ENCODE results near the gene ALK. TPM values are rescaled to one million over a fixed set of nuclear protein-coding genes. Genes with fewer than 3 reads are reported as not detected.

The ALK gene
- total RNA-seq, 4 donors from 2014 or later, result 0.66 TPM; not detected in 3

DNA sequence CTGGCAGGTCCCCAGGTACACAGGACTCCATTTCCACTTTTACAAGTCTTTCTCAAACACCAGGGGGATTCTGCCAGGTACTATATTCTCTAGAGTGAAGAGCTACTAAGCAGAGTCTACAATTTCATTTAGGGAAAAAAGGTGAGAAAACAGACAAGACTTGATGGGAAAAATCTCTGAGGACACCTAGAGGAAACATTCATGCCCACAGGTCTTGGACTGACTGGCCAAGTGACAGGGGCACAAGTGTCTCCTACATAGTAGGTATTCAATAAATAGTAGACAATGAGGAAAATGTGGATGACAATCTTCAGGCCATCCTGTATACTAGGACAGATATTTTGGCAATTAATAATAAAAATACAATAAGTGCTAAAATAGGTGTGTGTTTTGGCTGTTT is 577.6 kb downstream of the ALK start:
- no peak for DNase-seq (ENCODE audit: low spot score in 2 of 2)
- no peak overlapping the region for H3K4me3 ChIP-seq (ENCODE audit: low read depth, poor library complexity, severe bottlenecking)
- TF ChIP-seq, protein P1, sequence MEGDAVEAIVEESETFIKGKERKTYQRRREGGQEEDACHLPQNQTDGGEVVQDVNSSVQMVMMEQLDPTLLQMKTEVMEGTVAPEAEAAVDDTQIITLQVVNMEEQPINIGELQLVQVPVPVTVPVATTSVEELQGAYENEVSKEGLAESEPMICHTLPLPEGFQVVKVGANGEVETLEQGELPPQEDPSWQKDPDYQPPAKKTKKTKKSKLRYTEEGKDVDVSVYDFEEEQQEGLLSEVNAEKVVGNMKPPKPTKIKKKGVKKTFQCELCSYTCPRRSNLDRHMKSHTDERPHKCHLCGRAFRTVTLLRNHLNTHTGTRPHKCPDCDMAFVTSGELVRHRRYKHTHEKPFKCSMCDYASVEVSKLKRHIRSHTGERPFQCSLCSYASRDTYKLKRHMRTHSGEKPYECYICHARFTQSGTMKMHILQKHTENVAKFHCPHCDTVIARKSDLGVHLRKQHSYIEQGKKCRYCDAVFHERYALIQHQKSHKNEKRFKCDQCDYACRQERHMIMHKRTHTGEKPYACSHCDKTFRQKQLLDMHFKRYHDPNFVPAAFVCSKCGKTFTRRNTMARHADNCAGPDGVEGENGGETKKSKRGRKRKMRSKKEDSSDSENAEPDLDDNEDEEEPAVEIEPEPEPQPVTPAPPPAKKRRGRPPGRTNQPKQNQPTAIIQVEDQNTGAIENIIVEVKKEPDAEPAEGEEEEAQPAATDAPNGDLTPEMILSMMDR (IDR thresholded peaks at IDR 0.05), result no peak
- no peak for TF ChIP-seq POLR2A (IDR thresholded peaks at IDR 0.05)
- intact Hi-C loops (cut with DNase I; ENCODE audit: low total_unique reads), result no loop called here

DNA sequence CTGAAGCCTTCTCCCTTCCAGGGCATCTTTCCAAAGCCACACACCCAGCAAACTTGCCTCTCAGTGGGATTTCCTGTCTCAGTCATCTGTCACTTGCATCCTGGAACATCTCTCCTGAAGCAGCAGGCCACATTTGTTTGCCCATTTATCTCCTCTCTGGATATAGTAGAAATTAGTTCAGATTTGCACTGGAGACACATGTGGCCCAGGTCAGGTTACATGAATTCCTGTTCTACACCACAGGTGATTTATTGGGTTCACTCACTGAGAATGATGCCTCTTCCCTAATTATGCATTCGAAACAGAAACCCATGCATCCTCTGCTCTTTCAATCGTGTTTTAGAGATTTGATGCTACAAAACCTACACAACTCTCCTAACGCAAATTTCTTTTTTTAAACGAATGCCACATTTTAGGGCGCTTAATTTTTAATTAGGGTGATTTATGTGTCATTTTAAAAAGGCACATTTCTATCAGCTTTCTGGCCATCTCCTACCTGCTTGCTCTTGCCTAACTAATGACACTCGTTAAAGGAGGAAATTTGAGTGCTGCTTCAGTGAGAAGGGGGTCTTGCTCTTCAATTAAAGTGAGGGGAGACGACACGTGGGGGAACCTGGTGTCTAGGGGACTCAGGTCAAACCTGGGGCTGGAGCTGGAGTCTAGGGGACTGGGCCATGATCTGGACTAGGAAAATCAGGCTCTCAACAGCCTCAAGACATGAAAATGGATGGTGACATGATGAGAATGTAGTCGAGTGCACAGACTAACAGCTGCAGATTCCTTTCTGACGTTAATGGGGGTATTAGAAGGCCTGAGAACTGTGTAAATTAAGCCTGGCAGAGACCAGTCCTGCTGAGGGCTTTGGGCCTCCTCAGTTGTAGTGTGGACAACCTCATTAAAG is 584.8 kb downstream of the ALK start:
- TF ChIP-seq POLR2A (IDR thresholded peaks at IDR 0.05), result no peak
- TF ChIP-seq, protein P1 (IDR thresholded peaks at IDR 0.05), result no peak
- WGBS, 2 donors, result 75 to 76% methylated on average over 10 of the region's 10 CpGs
- intact Hi-C loops (cut with DNase I; ENCODE audit: low total_unique reads), result no loop called here

DNA sequence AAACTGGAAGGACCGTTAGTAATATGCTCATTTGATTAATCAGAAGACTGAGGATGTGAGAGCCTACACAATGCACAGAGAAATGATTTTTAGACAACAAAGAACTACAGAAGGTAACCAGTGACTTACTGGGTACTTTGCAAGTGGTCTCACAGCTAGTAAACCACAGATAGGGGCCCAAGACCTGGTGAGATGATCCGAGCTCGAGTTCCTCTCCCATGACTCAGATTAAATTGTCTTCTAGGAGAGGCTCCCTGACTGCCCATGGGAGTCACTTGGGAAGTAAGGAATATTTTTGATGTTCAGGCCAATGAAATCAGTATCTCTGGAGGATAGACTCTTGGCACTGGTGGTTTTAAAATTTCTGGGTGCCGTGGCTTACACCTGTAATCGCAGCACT is 586.0 kb downstream of the ALK start:
- DNase-seq (ENCODE audit: low spot score in 2 of 2), result no peak
- no peak overlapping the region for H3K4me3 ChIP-seq (ENCODE audit: low read depth, poor library complexity, severe bottlenecking)
- intact Hi-C loops (cut with DNase I; ENCODE audit: low total_unique reads), result no loop called here
- TF ChIP-seq, protein P1 (IDR thresholded peaks at IDR 0.05), result no peak
- no peak for TF ChIP-seq POLR2A (IDR thresholded peaks at IDR 0.05)
- 82 to 86% methylated on average over 5 of the region's 5 CpGs for WGBS, 2 donors

More for the DNA sequence above, 584.8 kb downstream of the ALK start:
- H3K4me3 ChIP-seq (ENCODE audit: low read depth, poor library complexity, severe bottlenecking), result no peak overlapping the region
- DNase-seq (ENCODE audit: low spot score in 2 of 2), result no peak

DNA sequence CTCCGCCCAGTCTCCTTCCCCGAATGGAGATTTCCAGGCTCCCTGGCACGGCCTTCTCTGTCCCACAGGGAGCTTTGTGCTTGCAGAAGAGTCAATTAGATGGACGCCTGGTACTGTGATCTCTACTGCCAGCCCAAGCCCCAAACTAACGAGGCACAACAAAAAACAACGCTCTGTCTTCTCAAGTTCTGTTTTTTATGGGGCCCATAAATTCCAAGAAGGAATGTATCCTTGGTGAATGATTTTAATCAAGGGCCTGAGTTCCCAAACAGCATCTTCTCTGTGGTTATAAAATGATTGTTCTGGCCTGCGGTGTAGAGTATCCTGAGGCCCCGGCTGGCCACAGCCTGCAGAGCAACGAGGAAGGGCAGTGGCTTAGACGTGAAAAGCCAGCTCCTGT is 586.7 kb downstream of the ALK start:
- intact Hi-C loops (cut with DNase I; ENCODE audit: low total_unique reads), result no loop called here
- 59 to 61% methylated on average over 10 of the region's 10 CpGs for WGBS, 2 donors
- DNase-seq (ENCODE audit: low spot score in 2 of 2), result no peak
- H3K4me3 ChIP-seq (ENCODE audit: low read depth, poor library complexity, severe bottlenecking), result no peak overlapping the region
- TF ChIP-seq, protein P1 (IDR thresholded peaks at IDR 0.05), result no peak

DNA sequence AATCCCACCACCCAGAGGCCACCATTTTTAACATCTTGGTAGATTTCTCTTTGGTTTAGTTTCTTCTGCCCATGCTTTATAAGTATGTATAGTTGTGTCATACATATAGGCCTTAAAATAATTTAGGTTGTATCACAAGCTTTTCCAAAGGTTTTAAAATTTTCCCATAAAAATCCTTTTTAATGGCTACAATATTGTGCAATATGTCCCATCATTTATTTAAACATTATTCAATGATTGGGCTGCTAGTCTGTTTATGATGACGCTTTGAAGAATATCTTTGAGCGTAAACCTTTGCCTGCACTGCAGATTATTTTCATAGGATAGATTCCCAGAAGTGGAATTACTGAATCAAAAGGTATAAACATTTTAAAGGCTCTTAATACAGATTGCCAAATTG is 588.8 kb downstream of the ALK start:
- TF ChIP-seq, protein P1 (IDR thresholded peaks at IDR 0.05), result no peak
- TF ChIP-seq POLR2A (IDR thresholded peaks at IDR 0.05), result no peak
- no peak overlapping the region for H3K4me3 ChIP-seq (ENCODE audit: low read depth, poor library complexity, severe bottlenecking)
- intact Hi-C loops (cut with DNase I; ENCODE audit: low total_unique reads), result no loop called here
- WGBS, 2 donors, result 89 to 95% methylated on average over 2 of the region's 2 CpGs
- DNase-seq (ENCODE audit: low spot score in 2 of 2), result no peak
